ENCODE measurements around the gene IRS2.

IRS2 gene

DNA sequence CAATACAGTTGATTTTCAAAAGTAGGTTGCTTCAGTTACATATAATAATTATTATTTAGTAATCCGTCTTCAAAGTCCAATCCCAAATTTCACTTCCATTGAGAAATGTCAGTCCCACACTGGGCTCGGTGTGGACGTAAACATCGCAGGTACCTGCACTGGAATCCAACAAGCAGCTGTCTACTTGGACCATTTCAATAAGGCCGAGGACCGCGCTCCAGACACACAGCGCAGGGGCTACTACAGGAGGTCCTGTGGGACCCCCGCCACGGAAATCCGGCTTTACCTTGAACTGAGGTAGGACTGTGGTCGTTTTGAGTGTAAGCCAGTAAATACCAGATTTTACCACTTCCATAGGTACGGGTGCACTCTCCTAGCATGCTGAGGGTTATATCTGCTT, 30.8 kb downstream of the IRS2 start:
- H3K36me3 ChIP-seq (ENCODE audit: control insufficient read depth in 2 of 2, insufficient read depth in 2 of 2, low read length in 2 of 2): peaks cover 14 to 17% of the 10 kb centered on the region in 2 donors
- no peaks in the 10 kb centered on the region for H3K9me3 ChIP-seq (ENCODE audit: control insufficient read depth in 2 of 2, low read length in 2 of 2)
- H3K4me3 ChIP-seq (ENCODE audit: low read length in 2 of 2): no peak overlapping the region
- H3K9ac ChIP-seq (ENCODE audit: low read length in 2 of 2): no peak overlapping the region
- H3K27me3 ChIP-seq (ENCODE audit: control insufficient read depth in 1 of 2, insufficient read depth in 2 of 2, low read length in 2 of 2): no peaks in the 10 kb centered on the region
- H3K4me1 ChIP-seq (ENCODE audit: control insufficient read depth, insufficient read depth, low read length): no peaks in the 10 kb centered on the region
- H3K27ac ChIP-seq (ENCODE audit: low read length): no peak overlapping the region

DNA sequence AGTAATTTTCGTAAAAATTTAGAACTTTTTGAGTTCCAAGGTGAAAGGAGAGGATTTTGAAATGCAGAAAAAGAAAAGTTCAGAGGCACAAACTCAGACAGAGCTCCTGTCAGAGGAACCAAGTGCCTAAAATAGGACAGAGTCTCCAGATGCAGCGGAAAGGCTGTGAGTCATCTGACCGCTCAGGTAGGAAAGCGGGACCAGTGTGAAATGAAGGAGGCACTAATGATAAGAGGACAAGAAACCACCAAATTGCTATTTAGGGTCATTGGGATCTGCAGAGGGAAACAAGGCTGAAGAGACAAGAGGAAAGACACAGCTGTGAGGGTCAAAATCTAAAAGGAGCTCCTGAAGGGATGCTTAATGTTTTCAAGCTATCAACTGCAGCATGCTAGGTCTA, 34.9 kb downstream of the IRS2 start:
- Histone ChIP-seq H3K27me3 (ENCODE audit: control insufficient read depth in 1 of 2, insufficient read depth in 2 of 2, low read length in 2 of 2) (no peaks in the 10 kb centered on the region), H3K4me3 (ENCODE audit: low read length in 2 of 2) (no peak overlapping the region), H3K36me3 (ENCODE audit: control insufficient read depth in 2 of 2, insufficient read depth in 2 of 2, low read length in 2 of 2) (peaks cover 13 to 17% of the 10 kb centered on the region in 2 donors), H3K27ac (ENCODE audit: low read length) (no peak overlapping the region), H3K9me3 (ENCODE audit: control insufficient read depth in 2 of 2, low read length in 2 of 2) (no peaks in the 10 kb centered on the region), H3K9ac (ENCODE audit: low read length in 2 of 2) (no peak overlapping the region), H3K4me1 (ENCODE audit: control insufficient read depth, insufficient read depth, low read length) (no peaks in the 10 kb centered on the region)

DNA sequence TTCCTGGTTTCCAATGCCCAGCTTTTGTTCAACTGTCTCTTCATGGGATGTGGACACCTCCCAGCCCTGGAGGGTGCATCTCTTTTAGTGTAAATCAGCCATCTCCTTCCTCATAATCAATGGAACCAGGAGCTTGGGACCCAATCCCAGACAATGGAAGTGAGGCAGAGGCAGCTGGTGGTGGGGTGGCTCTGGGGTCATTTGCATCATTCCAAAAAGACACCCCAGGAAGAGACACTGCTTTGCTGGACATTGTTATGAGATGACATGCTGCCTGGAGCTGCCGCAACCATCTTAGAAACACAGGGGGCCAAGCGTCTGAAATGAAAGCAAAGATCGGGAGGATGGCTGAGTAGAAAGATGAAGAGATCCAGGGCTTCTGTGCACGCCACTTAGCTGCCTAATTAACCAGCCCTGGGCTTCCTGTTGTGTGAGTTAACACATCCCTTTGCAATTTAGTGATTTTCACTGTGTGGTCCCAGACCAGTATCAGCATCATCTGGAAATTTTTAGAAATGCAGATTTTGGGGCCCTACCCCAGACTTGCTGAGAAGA, 36.1 kb downstream of the IRS2 start:
- Histone ChIP-seq H3K27ac (ENCODE audit: low read length) (no peak overlapping the region), H3K4me1 (ENCODE audit: control insufficient read depth, insufficient read depth, low read length) (no peaks in the 10 kb centered on the region), H3K9me3 (ENCODE audit: control insufficient read depth in 2 of 2, low read length in 2 of 2) (no peaks in the 10 kb centered on the region), H3K4me3 (ENCODE audit: low read length in 2 of 2) (no peak overlapping the region), H3K9ac (ENCODE audit: low read length in 2 of 2) (no peak overlapping the region), H3K27me3 (ENCODE audit: control insufficient read depth in 1 of 2, insufficient read depth in 2 of 2, low read length in 2 of 2) (no peaks in the 10 kb centered on the region), H3K36me3 (ENCODE audit: control insufficient read depth in 2 of 2, insufficient read depth in 2 of 2, low read length in 2 of 2) (peaks cover 7 to 8% of the 10 kb centered on the region in 2 donors)

DNA sequence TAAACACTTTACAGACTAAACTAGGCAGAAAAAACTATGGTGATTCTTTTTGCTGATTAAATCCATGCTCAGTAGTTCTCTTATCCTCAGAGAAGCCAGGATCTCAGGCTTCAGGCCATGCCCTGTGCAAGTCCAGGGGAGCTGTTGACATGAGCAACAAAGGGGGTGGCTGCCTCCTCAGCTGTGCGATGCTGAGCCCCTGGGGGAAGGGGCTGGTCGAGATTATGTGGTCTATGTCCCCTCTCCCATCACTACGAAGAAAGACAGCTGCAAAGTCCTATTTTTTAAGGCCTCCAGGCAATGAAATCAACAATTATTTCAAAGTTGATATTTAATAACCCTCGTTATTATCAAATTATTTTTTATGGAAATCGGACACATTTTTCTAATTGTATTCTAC, 37.0 kb downstream of the IRS2 start:
- Histone ChIP-seq H3K9me3 (ENCODE audit: control insufficient read depth in 2 of 2, low read length in 2 of 2) (no peaks in the 10 kb centered on the region), H3K27me3 (ENCODE audit: control insufficient read depth in 1 of 2, insufficient read depth in 2 of 2, low read length in 2 of 2) (no peaks in the 10 kb centered on the region), H3K4me3 (ENCODE audit: low read length in 2 of 2) (no peak overlapping the region), H3K27ac (ENCODE audit: low read length) (no peak overlapping the region), H3K4me1 (ENCODE audit: control insufficient read depth, insufficient read depth, low read length) (peaks cover 5% of the 10 kb centered on the region), H3K36me3 (ENCODE audit: control insufficient read depth in 2 of 2, insufficient read depth in 2 of 2, low read length in 2 of 2) (peaks cover 5 to 7% of the 10 kb centered on the region in 2 donors), H3K9ac (ENCODE audit: low read length in 2 of 2) (no peak overlapping the region)

DNA sequence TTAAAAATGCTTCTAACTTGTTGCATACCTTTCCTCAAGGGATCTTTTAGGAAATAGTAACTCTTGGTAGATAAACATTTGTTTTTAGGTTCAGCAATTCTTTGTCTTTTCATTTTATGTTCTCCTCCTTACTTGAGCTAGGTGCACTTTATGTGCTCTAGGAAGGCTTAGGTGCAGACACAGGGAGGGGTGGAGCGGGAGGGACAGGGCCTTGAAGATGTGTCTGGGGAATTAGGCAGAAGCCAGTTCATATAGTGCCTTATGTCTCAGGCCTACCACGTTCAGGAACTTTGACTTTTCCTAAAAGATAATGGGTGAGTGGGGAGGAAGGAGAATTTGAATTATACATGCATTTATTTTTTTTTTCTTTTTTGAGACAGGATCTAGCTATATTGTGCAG, 37.7 kb downstream of the IRS2 start:
- Histone ChIP-seq H3K4me1 (ENCODE audit: control insufficient read depth, insufficient read depth, low read length) (peaks cover 12% of the 10 kb centered on the region), H3K4me3 (ENCODE audit: low read length in 2 of 2) (no peak overlapping the region), H3K36me3 (ENCODE audit: control insufficient read depth in 2 of 2, insufficient read depth in 2 of 2, low read length in 2 of 2) (peaks cover 4 to 5% of the 10 kb centered on the region in 2 donors), H3K9me3 (ENCODE audit: control insufficient read depth in 2 of 2, low read length in 2 of 2) (no peaks in the 10 kb centered on the region), H3K27me3 (ENCODE audit: control insufficient read depth in 1 of 2, insufficient read depth in 2 of 2, low read length in 2 of 2) (no peaks in the 10 kb centered on the region), H3K9ac (ENCODE audit: low read length in 2 of 2) (no peak overlapping the region), H3K27ac (ENCODE audit: low read length) (no peak overlapping the region)

GRCh38 chr13:109747524-109747923, 38.9 kb downstream of the IRS2 start:
- peaks cover 14% of the 10 kb centered on the region for H3K4me1 ChIP-seq (ENCODE audit: control insufficient read depth, insufficient read depth, low read length)
- no peaks in the 10 kb centered on the region for H3K9me3 ChIP-seq (ENCODE audit: control insufficient read depth in 2 of 2, low read length in 2 of 2)
- H3K27me3 ChIP-seq (ENCODE audit: control insufficient read depth in 1 of 2, insufficient read depth in 2 of 2, low read length in 2 of 2): no peaks in the 10 kb centered on the region
- H3K27ac ChIP-seq (ENCODE audit: low read length): no peak overlapping the region
- H3K36me3 ChIP-seq (ENCODE audit: control insufficient read depth in 2 of 2, insufficient read depth in 2 of 2, low read length in 2 of 2): peaks cover 2% of the 10 kb centered on the region in 2 donors
- no peak overlapping the region for H3K4me3 ChIP-seq (ENCODE audit: low read length in 2 of 2)
- H3K9ac ChIP-seq (ENCODE audit: low read length in 2 of 2): no peak overlapping the region

DNA sequence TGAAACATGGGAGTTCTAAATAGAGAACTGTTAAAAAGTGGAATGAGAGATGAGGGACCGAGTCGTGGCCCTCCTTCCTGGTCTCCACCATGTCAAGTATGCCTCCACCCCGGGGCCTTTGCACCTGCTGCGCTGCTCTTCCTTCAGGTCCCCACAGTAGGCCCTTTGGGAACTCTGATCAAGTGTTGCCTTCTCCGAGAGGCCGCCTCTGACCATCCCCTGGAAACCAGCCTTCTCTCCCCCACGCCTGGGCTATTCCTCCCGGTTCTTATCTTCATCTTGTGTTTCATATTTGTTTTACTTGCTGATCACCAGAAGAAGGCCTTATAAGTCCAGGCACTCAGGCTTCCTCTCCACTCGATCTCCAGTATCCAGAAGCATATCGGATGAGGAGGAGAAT, 40.0 kb downstream of the IRS2 start:
- Histone ChIP-seq H3K4me1 (ENCODE audit: control insufficient read depth, insufficient read depth, low read length) (peaks cover 14% of the 10 kb centered on the region), H3K36me3 (ENCODE audit: control insufficient read depth in 2 of 2, insufficient read depth in 2 of 2, low read length in 2 of 2) (no peaks in the 10 kb centered on the region), H3K27me3 (ENCODE audit: control insufficient read depth in 1 of 2, insufficient read depth in 2 of 2, low read length in 2 of 2) (no peaks in the 10 kb centered on the region), H3K27ac (ENCODE audit: low read length) (no peak overlapping the region), H3K9ac (ENCODE audit: low read length in 2 of 2) (no peak overlapping the region), H3K4me3 (ENCODE audit: low read length in 2 of 2) (no peak overlapping the region), H3K9me3 (ENCODE audit: control insufficient read depth in 2 of 2, low read length in 2 of 2) (no peaks in the 10 kb centered on the region)

GRCh38 chr13:109745702-109746101, 40.7 kb downstream of the IRS2 start:
- Histone ChIP-seq H3K36me3 (ENCODE audit: control insufficient read depth in 2 of 2, insufficient read depth in 2 of 2, low read length in 2 of 2) (no peaks in the 10 kb centered on the region), H3K9me3 (ENCODE audit: control insufficient read depth in 2 of 2, low read length in 2 of 2) (no peaks in the 10 kb centered on the region), H3K27ac (ENCODE audit: low read length) (no peak overlapping the region), H3K27me3 (ENCODE audit: control insufficient read depth in 1 of 2, insufficient read depth in 2 of 2, low read length in 2 of 2) (no peaks in the 10 kb centered on the region), H3K4me3 (ENCODE audit: low read length in 2 of 2) (no peak overlapping the region), H3K9ac (ENCODE audit: low read length in 2 of 2) (no peak overlapping the region), H3K4me1 (ENCODE audit: control insufficient read depth, insufficient read depth, low read length) (peaks cover 14% of the 10 kb centered on the region)

- Histone ChIP-seq H3K27me3 (ENCODE audit: control insufficient read depth in 1 of 2, insufficient read depth in 2 of 2, low read length in 2 of 2) (no peaks in the 10 kb centered on the region), H3K36me3 (ENCODE audit: control insufficient read depth in 2 of 2, insufficient read depth in 2 of 2, low read length in 2 of 2) (no peaks in the 10 kb centered on the region), H3K4me3 (ENCODE audit: low read length in 2 of 2) (no peak overlapping the region)
Observed at GRCh38 chr13:109745060-109745459, 41.3 kb downstream of the IRS2 start.

DNA sequence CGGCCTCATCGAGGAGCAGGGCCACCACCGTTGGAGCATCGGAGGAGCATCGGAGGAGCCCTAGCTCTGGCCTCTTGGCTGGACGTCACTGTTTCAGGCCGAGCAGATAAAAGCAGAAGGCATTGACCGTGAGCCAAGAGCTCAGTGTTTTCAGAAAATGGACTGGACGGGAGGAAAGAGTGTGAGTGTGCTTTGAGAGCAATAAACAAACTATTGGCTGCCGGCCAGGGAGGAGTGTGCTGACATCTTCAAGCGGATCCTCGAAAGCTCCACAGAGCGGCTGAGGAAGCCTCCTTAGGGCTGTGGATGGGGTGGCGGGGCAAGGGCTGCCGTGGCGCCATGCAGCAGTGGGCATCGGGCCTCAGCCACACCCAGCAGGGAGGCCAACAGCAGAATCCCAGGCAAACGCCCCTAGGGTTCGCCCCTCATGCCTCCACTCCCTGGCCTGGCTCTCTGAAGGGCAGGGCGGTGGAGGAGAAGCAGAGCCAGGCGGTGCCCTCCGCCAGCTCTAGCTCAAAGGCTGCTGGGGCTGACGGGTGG, 41.8 kb downstream of the IRS2 start:
- Histone ChIP-seq H3K4me1 (ENCODE audit: control insufficient read depth, insufficient read depth, low read length) (peaks cover 14% of the 10 kb centered on the region), H3K9me3 (ENCODE audit: control insufficient read depth in 2 of 2, low read length in 2 of 2) (no peaks in the 10 kb centered on the region), H3K36me3 (ENCODE audit: control insufficient read depth in 2 of 2, insufficient read depth in 2 of 2, low read length in 2 of 2) (no peaks in the 10 kb centered on the region), H3K9ac (ENCODE audit: low read length in 2 of 2) (no peak overlapping the region), H3K27ac (ENCODE audit: low read length) (no peak overlapping the region), H3K4me3 (ENCODE audit: low read length in 2 of 2) (peak overlapping the region; percentile 47 to 54), H3K27me3 (ENCODE audit: control insufficient read depth in 1 of 2, insufficient read depth in 2 of 2, low read length in 2 of 2) (no peaks in the 10 kb centered on the region)

More at GRCh38 chr13:109745060-109745459, 41.3 kb downstream of the IRS2 start:
- no peaks in the 10 kb centered on the region for H3K9me3 ChIP-seq (ENCODE audit: control insufficient read depth in 2 of 2, low read length in 2 of 2)
- H3K27ac ChIP-seq (ENCODE audit: low read length): no peak overlapping the region
- H3K9ac ChIP-seq (ENCODE audit: low read length in 2 of 2): no peak overlapping the region
- H3K4me1 ChIP-seq (ENCODE audit: control insufficient read depth, insufficient read depth, low read length): peaks cover 14% of the 10 kb centered on the region

GRCh38 chr13:109743706-109744453, 42.5 kb downstream of the IRS2 start:
- Histone ChIP-seq H3K27me3 (ENCODE audit: control insufficient read depth in 1 of 2, insufficient read depth in 2 of 2, low read length in 2 of 2) (no peaks in the 10 kb centered on the region), H3K36me3 (ENCODE audit: control insufficient read depth in 2 of 2, insufficient read depth in 2 of 2, low read length in 2 of 2) (no peaks in the 10 kb centered on the region), H3K9me3 (ENCODE audit: control insufficient read depth in 2 of 2, low read length in 2 of 2) (no peaks in the 10 kb centered on the region), H3K4me1 (ENCODE audit: control insufficient read depth, insufficient read depth, low read length) (peaks cover 14% of the 10 kb centered on the region), H3K27ac (ENCODE audit: low read length) (no peak overlapping the region), H3K9ac (ENCODE audit: low read length in 2 of 2) (no peak overlapping the region), H3K4me3 (ENCODE audit: low read length in 2 of 2) (peak overlapping the region; percentile 47 to 54)

All from stomach smooth muscle (tissue), 2 donors.